H4 (cell line): ENCODE measurements around the gene REELD1. TPM values are rescaled to one million over a fixed set of nuclear protein-coding genes. Genes with fewer than 3 reads are reported as not detected.

Experiments
- DNase-seq: peaks from one replicate; pipeline ENCODE4 v3.0.0-alpha.2; 2015; ENCODE audit warnings: low spot score
- total RNA-seq: library from RNA; depleted of rRNA; stranded (reverse); fragments of >200 nt; shearing (Covaris generic); gene quantifications from 2 replicates; pipeline ENCODE4 v1.2.3, GENCODE V29; 2014; rRNA removed

Gene REELD1
- total RNA-seq, 1 experiment from 2014 or later, result not detected

GRCh38 chr4:146265950-146266490, 51.7 kb downstream of the REELD1 start:
- DNase-seq, result no peak

- no peak for DNase-seq
Measured at GRCh38 chr4:146267826-146268225, 53.5 kb downstream of the REELD1 start.

- no peak for DNase-seq
Measured at GRCh38 chr4:146269228-146269653, 54.9 kb downstream of the REELD1 start.

- no peak for DNase-seq
Measured at GRCh38 chr4:146271466-146271865, 57.1 kb downstream of the REELD1 start.

- no peak for DNase-seq
Measured at GRCh38 chr4:146273204-146273901, 59.0 kb downstream of the REELD1 start.

GRCh38 chr4:146274774-146275173, 60.4 kb downstream of the REELD1 start:
- no peak for DNase-seq

- DNase-seq, result no peak
Measured at GRCh38 chr4:146275370-146275769, 61.0 kb downstream of the REELD1 start.

GRCh38 chr4:146278986-146279385, 64.6 kb downstream of the REELD1 start:
- DNase-seq, result no peak

Other genes starting within 250 kb of the REELD1 start
- 82.5 and 88.1 TPM in 2 replicates for gene LSM6, start 38.8 kb upstream of the REELD1 start, total RNA-seq